SK-N-SH treated with all-trans-retinoic acid at 6 μM for 48 hours (cell line): ENCODE measurements around the gene WNK1.

ENCODE experiments used
- ATAC-seq: fragments of 200-7000 bp; cut with Tn5 transposase; 3 replicates; pipeline ENCODE4 v1.9.1; 2020; ENCODE audit warnings: mild to moderate bottlenecking, moderate library complexity
- ARNTL ChIP-seq: fragments of 450-650 bp; formaldehyde crosslinking; IDR thresholded peaks from 2 replicates; pipeline ENCODE4 v1.5.0; 2020; ENCODE audit warnings: low read depth, mild to moderate bottlenecking, moderate library complexity, borderline replicate concordance
- BACH2 ChIP-seq: fragments of 250-450 bp; sonication (Bioruptor Pico); IDR thresholded peaks from 2 replicates; pipeline ENCODE4 v1.9.0; 2021; ENCODE audit warnings: mild to moderate bottlenecking, borderline replicate concordance
- CREB5 ChIP-seq: fragments of 250-450 bp; sonication (Bioruptor Pico); IDR thresholded peaks from 2 replicates; pipeline ENCODE4 v1.5.1; 2020; ENCODE audit warnings: low read depth, mild to moderate bottlenecking, moderate library complexity
- CSDC2 ChIP-seq: fragments of 250-450 bp; sonication (Bioruptor Pico); IDR thresholded peaks from 2 replicates; pipeline ENCODE4 v1.5.0; 2020; ENCODE audit warnings: mild to moderate bottlenecking, moderate library complexity
- CSRNP3 ChIP-seq: fragments of 250-450 bp; sonication (Bioruptor Pico); IDR thresholded peaks from 2 replicates; pipeline ENCODE4 v1.5.1; 2021; ENCODE audit warnings: mild to moderate bottlenecking, moderate library complexity
- ESRRG ChIP-seq: fragments of 250-450 bp; sonication (Bioruptor Pico); IDR thresholded peaks from 2 replicates; pipeline ENCODE4 v1.6.1; 2021; ENCODE audit warnings: mild to moderate bottlenecking
- GLIS3 ChIP-seq: fragments of 250-450 bp; sonication (Bioruptor Pico); IDR thresholded peaks from 2 replicates; pipeline ENCODE4 v1.5.0; 2020; ENCODE audit warnings: mild to moderate bottlenecking, moderate library complexity
- ISL1 ChIP-seq: fragments of 250-450 bp; sonication (Bioruptor Pico); IDR thresholded peaks from 2 replicates; pipeline ENCODE4 v2.1.2; 2022; ENCODE audit warnings: mild to moderate bottlenecking, moderate library complexity
- OSR1 ChIP-seq: fragments of 250-450 bp; sonication (Bioruptor Pico); IDR thresholded peaks from 2 replicates; pipeline ENCODE4 v1.8.0; 2022; ENCODE audit warnings: moderate library complexity, mild to moderate bottlenecking, inconsistent platforms
- PATZ1 ChIP-seq: fragments of 250-450 bp; sonication (Bioruptor Pico); IDR thresholded peaks from 2 replicates; pipeline ENCODE4 v1.8.0; 2020; ENCODE audit warnings: mild to moderate bottlenecking, moderate library complexity, borderline replicate concordance
- POU6F1 ChIP-seq: fragments of 250-450 bp; sonication (Bioruptor Pico); IDR thresholded peaks from 2 replicates; pipeline ENCODE4 v1.8.0; 2021; ENCODE audit warnings: low read depth, mild to moderate bottlenecking, moderate library complexity, borderline replicate concordance
- PPARA ChIP-seq: fragments of 250-450 bp; sonication (Bioruptor Pico); IDR thresholded peaks from 2 replicates; pipeline ENCODE4 v1.5.0; 2020; ENCODE audit warnings: mild to moderate bottlenecking, borderline replicate concordance
- RARB ChIP-seq: fragments of 250-450 bp; sonication (Bioruptor Pico); IDR thresholded peaks from 2 replicates; pipeline ENCODE4 v1.8.0; 2021; ENCODE audit warnings: mild to moderate bottlenecking, moderate library complexity
- SNAI2 ChIP-seq: fragments of 250-450 bp; sonication (Bioruptor Pico); IDR thresholded peaks from 2 replicates; pipeline ENCODE4 v1.5.0; 2020; ENCODE audit warnings: mild to moderate bottlenecking, moderate library complexity
- TCF4 ChIP-seq: fragments of 250-450 bp; sonication (Bioruptor Pico); IDR thresholded peaks from 2 replicates; pipeline ENCODE4 v1.8.0; 2021; ENCODE audit warnings: mild to moderate bottlenecking, moderate library complexity, borderline replicate concordance
- TOX ChIP-seq: fragments of 250-450 bp; sonication (Bioruptor Pico); IDR thresholded peaks from 2 replicates; pipeline ENCODE4 v1.8.0; 2021; ENCODE audit warnings: mild to moderate bottlenecking, moderate library complexity, borderline replicate concordance
- ZC3H10 ChIP-seq: fragments of 250-450 bp; sonication (Bioruptor Pico); IDR thresholded peaks from 2 replicates; pipeline ENCODE4 v1.5.1; 2021; ENCODE audit warnings: mild to moderate bottlenecking, moderate library complexity
- ZFP3 ChIP-seq: fragments of 250-450 bp; sonication (Bioruptor Pico); IDR thresholded peaks from 2 replicates; pipeline ENCODE4 v1.5.0; 2020; ENCODE audit warnings: mild to moderate bottlenecking, moderate library complexity
- ZNF565 ChIP-seq: fragments of 450-650 bp; formaldehyde crosslinking; conservative IDR thresholded peaks from 2 replicates; pipeline ENCODE4 v1.5.0; 2020; ENCODE audit warnings: low read depth, mild to moderate bottlenecking, moderate library complexity
- ZNF70 ChIP-seq: fragments of 450-650 bp; formaldehyde crosslinking; IDR thresholded peaks from 2 replicates; pipeline ENCODE4 v1.5.0; 2020; ENCODE audit warnings: mild to moderate bottlenecking, moderate library complexity
- ZNF8 ChIP-seq: fragments of 450-650 bp; formaldehyde crosslinking; IDR thresholded peaks from 2 replicates; pipeline ENCODE4 v1.5.0; 2020; ENCODE audit warnings: mild to moderate bottlenecking, moderate library complexity

The WNK1 gene

GRCh38 chr12:846421-846820 lies 94.0 kb downstream of the WNK1 start:
- TF ChIP-seq ARNTL (CRISPR knock-in tag) (no peak), CREB5 (CRISPR knock-in tag) (no peak), ZNF8 (CRISPR knock-in tag) (no peak), CSRNP3 (CRISPR knock-in tag) (no peak), ZNF565 (CRISPR knock-in tag) (no peak), CSDC2 (CRISPR knock-in tag) (no peak), TCF4 (CRISPR knock-in tag) (no peak), PATZ1 (CRISPR knock-in tag) (no peak), PPARA (no peak), BACH2 (no peak), ISL1 (CRISPR knock-in tag) (no peak), ESRRG (no peak), SNAI2 (CRISPR knock-in tag) (no peak), OSR1 (CRISPR knock-in tag) (no peak), POU6F1 (no peak), TOX (CRISPR knock-in tag) (no peak), RARB (CRISPR knock-in tag) (no peak), GLIS3 (no peak)
- no peak for ATAC-seq

- TF ChIP-seq ARNTL (CRISPR knock-in tag) (no peak), ZNF70 (no peak), ISL1 (CRISPR knock-in tag) (no peak), PATZ1 (CRISPR knock-in tag) (no peak), CSDC2 (CRISPR knock-in tag) (no peak), ZFP3 (no peak), GLIS3 (no peak), ZC3H10 (no peak)
- TF ChIP-seq, all 23 proteins: peak for 0
- no peak for ATAC-seq
These were observed 95.9 kb downstream of the WNK1 start for GRCh38 chr12:848173-848865.

GRCh38 chr12:848882-849527 lies 96.6 kb downstream of the WNK1 start:
- no peak for ATAC-seq
- no peak for TF ChIP-seq TCF4 (CRISPR knock-in tag)
- no peak for TF ChIP-seq OSR1 (CRISPR knock-in tag)
- no peak for TF ChIP-seq PATZ1 (CRISPR knock-in tag)
- no peak for TF ChIP-seq ZC3H10
- no peak for TF ChIP-seq CREB5 (CRISPR knock-in tag)
- no peak for TF ChIP-seq ARNTL (CRISPR knock-in tag)
- TF ChIP-seq ZNF70 = no peak
- no peak for TF ChIP-seq ZNF8 (CRISPR knock-in tag)
- no peak for TF ChIP-seq SNAI2 (CRISPR knock-in tag)
- TF ChIP-seq POU6F1 = no peak
- no peak for TF ChIP-seq TOX (CRISPR knock-in tag)
- TF ChIP-seq BACH2 = no peak
